B cell (primary cell): Measurements from ENCODE around the gene VEGFA. TPM values are rescaled to one million over a fixed set of nuclear protein-coding genes. Genes with fewer than 3 reads are reported as not detected.

Experiments used
- ATAC-seq: fragments of 200-7000 bp; cut with Tn5 transposase; one replicate; pipeline ENCODE4 v1.10.0; 2021; ENCODE audit warnings: low read depth, mild to moderate bottlenecking, moderate number of reproducible peaks, moderate library complexity
- CTCF ChIA-PET: fragments of 350-600 bp; sonication (Branson Sonifier 250); formaldehyde crosslinking; loops from one replicate; lab custom pipeline; 2021; ENCODE audit warnings: antibody characterized with exemption, inconsistent platforms; lab: Charles Lee
- POLR2A ChIA-PET: fragments of 350-600 bp; sonication (Branson Sonifier 250); formaldehyde crosslinking; loops from one replicate; lab custom pipeline; 2021; ENCODE audit warnings: antibody characterized with exemption; lab: Charles Lee
- DNase-seq: peaks from one replicate; pipeline ENCODE4 v3.0.0; 2013
- H2AFZ ChIP-seq: 2 replicates; pipeline ENCODE4 v1.6.1; 2012; ENCODE audit warnings: mild to moderate bottlenecking, low read depth, low read length; ENCODE audit not compliant: insufficient read depth, poor library complexity, severe bottlenecking
- H3K27ac ChIP-seq, 2 donors: 1 replicate in 1 of 2; 2 replicates in 1 of 2; pipeline ENCODE4 v1.5.1; 2012 to 2013; ENCODE audit warnings: low read length in 2 of 2, mild to moderate bottlenecking in 2 of 2, moderate library complexity in 1 of 2
- H3K27me3 ChIP-seq, 4 experiments: fragments of 200-600 bp in 1 of 4; sonication (generic) in 1 of 4; replicated peaks in 1 of 4; 1 replicate in 2 of 4; 2 replicates in 2 of 4; pipeline versions ENCODE4 v1.6.1 to v1.7.0; 2013 to 2016; ENCODE audit warnings: low read length in 3 of 4, mild to moderate bottlenecking in 2 of 4, mixed read lengths in 1 of 4, moderate library complexity in 1 of 4; ENCODE audit not compliant: insufficient read depth in 4 of 4, control insufficient read depth in 3 of 4; ENCODE audit errors: control extremely low read depth in 1 of 4
- H3K36me3 ChIP-seq, 2 experiments: replicated peaks in 1 of 2; 1 replicate in 1 of 2; 2 replicates in 1 of 2; pipeline versions ENCODE4 v1.6.1 to v1.7.1; 2013; ENCODE audit warnings: low read length in 1 of 2; ENCODE audit not compliant: insufficient read depth in 2 of 2, control insufficient read depth in 1 of 2; ENCODE audit errors: control extremely low read depth in 1 of 2, extremely low read depth in 1 of 2
- H3K4me1 ChIP-seq, 2 donors: fragments of 200-600 bp in 1 of 2; sonication (generic) in 1 of 2; 1 replicate in 1 of 2; 2 replicates in 1 of 2; pipeline versions ENCODE4 v1.5.1 to v1.6.1; 2013 to 2017; ENCODE audit warnings: low read length in 2 of 2; ENCODE audit not compliant: control insufficient read depth in 2 of 2, insufficient read depth in 2 of 2
- H3K4me2 ChIP-seq: replicated peaks from 2 replicates; pipeline ENCODE3; 2012; ENCODE audit warnings: mild to moderate bottlenecking, low read depth, low read length; ENCODE audit not compliant: poor library complexity, severe bottlenecking
- H3K4me3 ChIP-seq, 5 experiments: fragments of 200-600 bp in 1 of 5; sonication (generic) in 1 of 5; 1 replicate in 3 of 5; 2 replicates in 2 of 5; pipeline versions ENCODE4 v1.5.1 to v1.7.0; 2011 to 2016; ENCODE audit warnings: low read length in 4 of 5, mild to moderate bottlenecking in 4 of 5, low read depth in 2 of 5, control low read depth in 1 of 5, moderate library complexity in 1 of 5; ENCODE audit not compliant: insufficient read depth in 1 of 5; ENCODE audit errors: control extremely low read depth in 1 of 5, extremely low read depth in 1 of 5
- H3K79me2 ChIP-seq: fragments of 200-600 bp; sonication (generic); one replicate; pipeline ENCODE4 v1.6.0; 2016; ENCODE audit warnings: low read length; ENCODE audit not compliant: control insufficient read depth, insufficient read depth
- H3K9ac ChIP-seq: fragments of 200-600 bp; sonication (generic); 2 replicates; pipeline ENCODE4 v1.6.1; 2017; ENCODE audit warnings: mild to moderate bottlenecking, low read length, moderate library complexity
- H3K9me3 ChIP-seq, 3 donors: one replicate each; pipeline versions ENCODE4 v1.6.1 to v1.7.1; 2013; ENCODE audit warnings: low read length in 2 of 3; ENCODE audit not compliant: control insufficient read depth in 2 of 3, insufficient read depth in 1 of 3; ENCODE audit errors: control extremely low read depth in 1 of 3
- H4K20me1 ChIP-seq: 2 replicates; pipeline ENCODE4 v1.6.0; 2012; ENCODE audit warnings: mild to moderate bottlenecking, low read length; ENCODE audit not compliant: insufficient read depth, control insufficient read depth, poor library complexity, severe bottlenecking
- H3K27ac Mint-ChIP-seq: one replicate; pipeline ENCODE4 v1.8.0; 2021; ENCODE audit warnings: mixed read lengths
- H3K27me3 Mint-ChIP-seq: one replicate; pipeline ENCODE4 v1.8.0; 2021; ENCODE audit warnings: mixed read lengths
- H3K4me1 Mint-ChIP-seq: one replicate; pipeline ENCODE4 v1.8.0; 2021; ENCODE audit warnings: mixed read lengths
- H3K4me3 Mint-ChIP-seq: one replicate; pipeline ENCODE4 v1.8.0; 2021; ENCODE audit warnings: mixed read lengths
- H3K9me3 Mint-ChIP-seq: one replicate; pipeline ENCODE4 v1.8.0; 2022; ENCODE audit warnings: mixed read lengths; ENCODE audit not compliant: insufficient read depth
- CTCF ChIP-seq: fragments of 200-600 bp; IDR thresholded peaks from one replicate; pipeline ENCODE4 v1.8.0; 2022; ENCODE audit warnings: antibody characterized with exemption, mild to moderate bottlenecking
- EZH2 ChIP-seq: IDR thresholded peaks from 2 replicates; pipeline ENCODE4 v1.6.1; 2012; ENCODE audit warnings: borderline replicate concordance, low read depth, mild to moderate bottlenecking, moderate library complexity, low read length; ENCODE audit not compliant: insufficient read depth, poor library complexity, severe bottlenecking
- WGBS: methylation state at CpG from one replicate; pipeline ENCODE4 v1.1.5; 2013; ENCODE audit warnings: missing lambda C conversion rate; ENCODE audit not compliant: insufficient coverage; 5-methylcytosine and 5-hydroxymethylcytosine counted together
- intact Hi-C: fragments of 100-400 bp; cut with micrococcal nuclease; formaldehyde crosslinking; loops from one replicate; pipeline ENCODE4 v1.10.0; 2022
- polyA plus RNA-seq: library from polyadenylated mRNA; depleted of rRNA; stranded (reverse); fragments of >200 nt; gene quantifications from 2 replicates; pipeline ENCODE4 v1.2.3, GENCODE V29; 2012
- total RNA-seq, 2 donors: library from RNA; stranded (reverse); fragments of 120-200 nt in 1 of 2; gene quantifications; 1 replicate in 1 of 2; 2 replicates in 1 of 2; pipeline versions ENCODE4 v1.2.3 to v1.2.4, GENCODE V29; 2013 to 2022

The VEGFA gene
- total and polyA plus RNA-seq, 2 donors (not counting 1 experiment from before 2014, with no cell fraction given): 3.9 to 6.4 TPM

- ATAC-seq (peak; percentile 22), DNase-seq (no peak)
- Mint-ChIP-seq H3K27me3 (peaks cover 22% of the 10 kb centered on the region), H3K4me3 (peak overlapping the region; percentile 84), H3K27ac (peak overlapping the region; percentile 72), H3K4me1 (peaks cover 31% of the 10 kb centered on the region), H3K9me3 (no peaks in the 10 kb centered on the region)
- Histone ChIP-seq H3K27me3 (peaks cover 0 to 45% (median 18%) of the 10 kb centered on the region in 4 experiments), H3K4me1 (peaks cover 15 to 29% of the 10 kb centered on the region in 2 donors), H2AFZ (peak overlapping the region; percentile 97), H3K27ac (no peak overlapping the region), H4K20me1 (peaks cover 6% of the 10 kb centered on the region), H3K36me3 (no peaks in the 10 kb centered on the region), H3K4me3 (peak overlapping the region; percentile 54 to 71 (median 65)), H3K9me3 (no peaks in the 10 kb centered on the region), H3K9ac (peak overlapping the region; percentile 77), H3K79me2 (no peaks in the 10 kb centered on the region), H3K4me2 (peak overlapping the region; percentile 98)
- WGBS: under 1% methylated on average over 80 of the region's 84 CpGs
- intact Hi-C loops: loop anchor here (1.0 to 2.0 kb wide), 2 partner anchors 45 to 104 kb away; no protein-coding TSS in a partner anchor
- ChIA-PET POLR2A (interaction anchor here (0.8 to 1.6 kb wide), 2 partner anchors 56 to 83 kb away, joined by 3 to 5 read pairs; partner anchors contain the start of gene MRPS18A), CTCF (interaction anchor here (0.6 to 8.9 kb wide), 23 partner anchors 11 to 313 kb away, joined by 3 to 103 read pairs (median 4); partner anchors contain the start of gene RSPH9)
- TF ChIP-seq CTCF: no peak
- no peak for TF ChIP-seq EZH2
These were observed 580 bp downstream of the VEGFA start for GRCh38 chr6:43770372-43771209.
